ENCODE results near the gene SMC1B. TPM values are rescaled to one million over a fixed set of nuclear protein-coding genes. Genes with fewer than 3 reads are reported as not detected.

SMC1B gene, protein sequence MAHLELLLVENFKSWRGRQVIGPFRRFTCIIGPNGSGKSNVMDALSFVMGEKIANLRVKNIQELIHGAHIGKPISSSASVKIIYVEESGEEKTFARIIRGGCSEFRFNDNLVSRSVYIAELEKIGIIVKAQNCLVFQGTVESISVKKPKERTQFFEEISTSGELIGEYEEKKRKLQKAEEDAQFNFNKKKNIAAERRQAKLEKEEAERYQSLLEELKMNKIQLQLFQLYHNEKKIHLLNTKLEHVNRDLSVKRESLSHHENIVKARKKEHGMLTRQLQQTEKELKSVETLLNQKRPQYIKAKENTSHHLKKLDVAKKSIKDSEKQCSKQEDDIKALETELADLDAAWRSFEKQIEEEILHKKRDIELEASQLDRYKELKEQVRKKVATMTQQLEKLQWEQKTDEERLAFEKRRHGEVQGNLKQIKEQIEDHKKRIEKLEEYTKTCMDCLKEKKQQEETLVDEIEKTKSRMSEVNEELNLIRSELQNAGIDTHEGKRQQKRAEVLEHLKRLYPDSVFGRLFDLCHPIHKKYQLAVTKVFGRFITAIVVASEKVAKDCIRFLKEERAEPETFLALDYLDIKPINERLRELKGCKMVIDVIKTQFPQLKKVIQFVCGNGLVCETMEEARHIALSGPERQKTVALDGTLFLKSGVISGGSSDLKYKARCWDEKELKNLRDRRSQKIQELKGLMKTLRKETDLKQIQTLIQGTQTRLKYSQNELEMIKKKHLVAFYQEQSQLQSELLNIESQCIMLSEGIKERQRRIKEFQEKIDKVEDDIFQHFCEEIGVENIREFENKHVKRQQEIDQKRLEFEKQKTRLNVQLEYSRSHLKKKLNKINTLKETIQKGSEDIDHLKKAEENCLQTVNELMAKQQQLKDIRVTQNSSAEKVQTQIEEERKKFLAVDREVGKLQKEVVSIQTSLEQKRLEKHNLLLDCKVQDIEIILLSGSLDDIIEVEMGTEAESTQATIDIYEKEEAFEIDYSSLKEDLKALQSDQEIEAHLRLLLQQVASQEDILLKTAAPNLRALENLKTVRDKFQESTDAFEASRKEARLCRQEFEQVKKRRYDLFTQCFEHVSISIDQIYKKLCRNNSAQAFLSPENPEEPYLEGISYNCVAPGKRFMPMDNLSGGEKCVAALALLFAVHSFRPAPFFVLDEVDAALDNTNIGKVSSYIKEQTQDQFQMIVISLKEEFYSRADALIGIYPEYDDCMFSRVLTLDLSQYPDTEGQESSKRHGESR
- total RNA-seq (2014; rRNA removed; shearing (Covaris generic)), result not detected in 2 replicates
- 0.08 TPM in 1 of 2 replicates, not detected in the other for total RNA-seq (2022)
- Bru-seq, nascent RNA, result percentile 11 among the genes with signal in this experiment
- BruChase-seq, experiment 1, labeled RNA remaining after a 6-hour chase, result percentile 7 among the genes with signal in this experiment
- BruChase-seq, experiment 2, labeled RNA remaining after a 2-hour chase, result percentile 7 among the genes with signal in this experiment
- long read RNA-seq, partial matches to known transcripts, result 0 of 1 reads
- long read RNA-seq, other reads (novel, unspliced or antisense), result 1 of 1 reads

DNA sequence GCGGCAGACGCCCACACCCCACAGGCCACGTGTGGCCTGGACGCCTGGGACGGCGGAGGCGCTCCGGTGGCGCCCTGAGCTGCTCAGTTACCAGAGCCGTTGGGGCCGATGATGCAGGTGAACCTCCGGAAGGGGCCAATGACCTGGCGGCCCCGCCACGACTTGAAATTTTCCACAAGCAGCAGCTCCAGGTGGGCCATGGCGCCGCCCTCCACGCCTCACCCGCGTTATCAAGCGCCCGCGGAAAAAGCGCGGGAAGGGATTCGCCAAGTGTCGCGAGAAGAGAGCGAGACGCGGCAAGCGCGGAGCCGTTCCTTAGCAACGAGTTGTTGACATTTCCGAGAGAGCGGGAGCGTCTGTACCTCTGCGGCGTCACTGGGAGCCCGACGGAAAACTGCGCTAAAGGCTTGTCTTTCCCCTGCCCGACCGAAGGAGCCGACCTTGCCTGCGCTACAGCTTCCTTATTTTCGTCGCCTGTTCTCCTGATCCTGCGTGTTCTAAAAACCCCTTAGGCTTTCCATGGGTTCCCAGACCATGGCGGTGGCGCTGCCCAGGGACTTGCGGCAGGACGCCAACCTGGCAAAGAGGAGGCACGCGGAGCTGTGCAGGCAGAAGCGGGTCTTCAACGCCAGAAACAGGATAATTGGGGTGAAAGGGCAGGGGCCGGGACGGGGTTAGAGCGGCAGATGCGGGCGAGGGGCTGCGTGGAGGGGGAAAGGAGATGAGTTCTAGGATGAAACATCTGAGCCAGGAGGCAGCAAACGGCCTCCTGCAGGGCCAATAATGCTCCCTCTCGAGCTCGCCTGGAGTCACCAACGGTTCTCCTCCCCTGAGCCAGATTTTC, at the start of gene SMC1B, which contains the start of gene RIBC2:
SMC1B (minus strand) TSS at position 232 of the 844 bp plus-strand sequence; CDS start at position 200, 32 bp downstream.
RIBC2 (plus strand) TSS at position 326 of the 844 bp plus-strand sequence; CDS start at position 520, 194 bp downstream.
- H4K20me1 ChIP-seq (ENCODE audit: insufficient read depth, low read length), result no peaks in the 10 kb centered on the region
- no peak for TF ChIP-seq EZH2phosphoT487 (IDR thresholded peaks at IDR 0.05; ENCODE audit: borderline replicate concordance, low read depth, low read length)
- TF ChIP-seq, protein P1, sequence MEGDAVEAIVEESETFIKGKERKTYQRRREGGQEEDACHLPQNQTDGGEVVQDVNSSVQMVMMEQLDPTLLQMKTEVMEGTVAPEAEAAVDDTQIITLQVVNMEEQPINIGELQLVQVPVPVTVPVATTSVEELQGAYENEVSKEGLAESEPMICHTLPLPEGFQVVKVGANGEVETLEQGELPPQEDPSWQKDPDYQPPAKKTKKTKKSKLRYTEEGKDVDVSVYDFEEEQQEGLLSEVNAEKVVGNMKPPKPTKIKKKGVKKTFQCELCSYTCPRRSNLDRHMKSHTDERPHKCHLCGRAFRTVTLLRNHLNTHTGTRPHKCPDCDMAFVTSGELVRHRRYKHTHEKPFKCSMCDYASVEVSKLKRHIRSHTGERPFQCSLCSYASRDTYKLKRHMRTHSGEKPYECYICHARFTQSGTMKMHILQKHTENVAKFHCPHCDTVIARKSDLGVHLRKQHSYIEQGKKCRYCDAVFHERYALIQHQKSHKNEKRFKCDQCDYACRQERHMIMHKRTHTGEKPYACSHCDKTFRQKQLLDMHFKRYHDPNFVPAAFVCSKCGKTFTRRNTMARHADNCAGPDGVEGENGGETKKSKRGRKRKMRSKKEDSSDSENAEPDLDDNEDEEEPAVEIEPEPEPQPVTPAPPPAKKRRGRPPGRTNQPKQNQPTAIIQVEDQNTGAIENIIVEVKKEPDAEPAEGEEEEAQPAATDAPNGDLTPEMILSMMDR (conservative IDR thresholded peaks at IDR 0.05; ENCODE audit: low read length), result no peak
- H3K9me3 ChIP-seq (ENCODE audit: low read length), result no peaks in the 10 kb centered on the region
- no peaks in the 10 kb centered on the region for H3K4me1 ChIP-seq (ENCODE audit: insufficient read depth, low read length, poor library complexity, severe bottlenecking)
- no peaks in the 10 kb centered on the region for H3K9me2 ChIP-seq (ENCODE audit: insufficient read depth, low read length)
- no TSS peak for BruUV-seq (replicated peaks)
- no peak for DNase-seq (ENCODE audit: low spot score)
- no peak within 1 kb of the TSS for H3K27ac ChIP-seq (ENCODE audit: low read depth, low read length, poor library complexity, severe bottlenecking)
- intact Hi-C loops (cut with micrococcal nuclease; ENCODE audit: unreplicated experiment), result no loop called here
- H3K4me2 ChIP-seq (ENCODE audit: low read length), result peak within 1 kb of the TSS; percentile 37; the same call in 1 of the 2 replicates
- H3K4me3 ChIP-seq (ENCODE audit: low read depth, low read length, poor library complexity, severe bottlenecking), result no peak within 1 kb of the TSS
- H3K36me3 ChIP-seq (ENCODE audit: insufficient read depth, low read length), result no peaks in the 10 kb centered on the region
- CTCF ChIA-PET (ENCODE audit: unreplicated experiment), result no interaction called here
- H2AFZ ChIP-seq (ENCODE audit: low read length), result no peak within 1 kb of the TSS
- no peaks in the 10 kb centered on the region for H3K79me2 ChIP-seq (ENCODE audit: insufficient read depth, low read depth, low read length)
- POLR2A ChIA-PET, result no interaction called here

DNA sequence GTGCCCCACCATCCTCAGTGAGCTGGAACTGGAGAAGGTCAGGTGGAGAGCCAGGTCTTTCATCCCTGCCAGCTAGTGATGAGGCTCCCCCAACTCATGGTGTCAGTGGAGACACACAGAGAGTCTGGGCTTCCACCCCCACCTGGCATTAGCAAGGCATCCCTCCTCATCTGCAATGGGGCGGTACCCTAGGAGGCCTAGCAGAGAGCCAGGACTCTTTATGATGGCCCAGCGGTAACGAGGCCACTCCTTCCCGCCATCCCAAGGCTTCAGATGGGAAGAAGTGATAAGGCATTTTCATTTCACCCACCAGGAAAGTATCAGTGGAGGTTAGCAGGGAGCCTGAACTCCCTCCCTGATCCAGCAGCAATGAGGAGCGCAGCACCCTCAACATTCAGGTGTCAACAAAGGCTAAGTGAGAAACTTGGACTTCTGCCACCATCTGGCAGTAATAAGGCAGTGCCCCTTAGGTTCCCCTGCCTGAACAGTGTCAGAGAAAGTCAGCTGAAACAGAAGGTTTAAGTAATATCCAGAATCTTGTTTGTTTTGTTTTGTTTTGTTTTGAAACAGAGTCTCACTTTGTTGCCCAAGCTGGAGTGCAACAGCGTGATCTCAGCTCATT, 48.7 kb upstream of the SMC1B start:
- Histone ChIP-seq H2AFZ (ENCODE audit: low read length) (no peak overlapping the region), H3K9me2 (ENCODE audit: insufficient read depth, low read length) (no peaks in the 10 kb centered on the region), H3K9me3 (ENCODE audit: low read length) (no peaks in the 10 kb centered on the region), H3K4me2 (ENCODE audit: low read length) (no peak overlapping the region), H4K20me1 (ENCODE audit: insufficient read depth, low read length) (no peaks in the 10 kb centered on the region), H3K4me1 (ENCODE audit: insufficient read depth, low read length, poor library complexity, severe bottlenecking) (no peaks in the 10 kb centered on the region), H3K36me3 (ENCODE audit: insufficient read depth, low read length) (no peaks in the 10 kb centered on the region), H3K27ac (ENCODE audit: low read depth, low read length, poor library complexity, severe bottlenecking) (no peak overlapping the region), H3K79me2 (ENCODE audit: insufficient read depth, low read depth, low read length) (no peaks in the 10 kb centered on the region), H3K4me3 (ENCODE audit: low read depth, low read length, poor library complexity, severe bottlenecking) (no peak overlapping the region)
- DNase-seq (ENCODE audit: low spot score), result peak; percentile 27
- TF ChIP-seq, protein P1 (conservative IDR thresholded peaks at IDR 0.05; ENCODE audit: low read length), result peak; percentile 69
- no peak for TF ChIP-seq EZH2phosphoT487 (IDR thresholded peaks at IDR 0.05; ENCODE audit: borderline replicate concordance, low read depth, low read length)
- intact Hi-C loops (cut with micrococcal nuclease; ENCODE audit: unreplicated experiment), result no loop called here
- BruUV-seq (replicated peaks), result no TSS peak
- CTCF ChIA-PET (ENCODE audit: unreplicated experiment), result no interaction called here
- POLR2A ChIA-PET, result no interaction called here
